GM21360 (cell line): ENCODE measurements around the gene ZNF641.
"Not testable (repeated sequence)": the region's sequence is repeated elsewhere in the genome, so short reads cannot be mapped to it uniquely, and the experiment has no call there.

Source experiments
- ATAC-seq: cut with Tn5 transposase; IDR thresholded peaks from one replicate; pipeline ENCODE4 v1.9.1; 2021; ENCODE audit warnings: mild to moderate bottlenecking, moderate library complexity; ENCODE audit not compliant: unreplicated experiment

Gene ZNF641

DNA sequence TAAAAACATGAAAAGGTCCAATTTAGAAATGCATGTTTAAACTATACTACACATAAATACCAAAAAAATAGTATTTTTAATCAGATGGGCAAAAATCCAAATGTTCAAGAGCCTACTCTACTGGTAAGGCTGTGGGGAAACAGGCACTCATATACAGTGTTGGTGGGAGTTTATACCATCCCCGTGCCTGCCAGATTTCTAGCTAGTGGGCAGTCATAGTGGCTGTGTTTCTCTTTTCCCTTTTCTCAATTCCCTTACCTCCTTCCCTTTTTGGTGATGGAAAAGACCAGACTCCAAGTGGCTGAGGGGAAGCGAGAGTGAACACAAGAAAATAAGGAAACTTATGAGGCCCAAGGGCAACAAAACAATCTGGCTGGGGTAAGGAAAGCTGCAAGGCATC, 14.7 kb downstream of the ZNF641 start:
- ATAC-seq: no peak

DNA sequence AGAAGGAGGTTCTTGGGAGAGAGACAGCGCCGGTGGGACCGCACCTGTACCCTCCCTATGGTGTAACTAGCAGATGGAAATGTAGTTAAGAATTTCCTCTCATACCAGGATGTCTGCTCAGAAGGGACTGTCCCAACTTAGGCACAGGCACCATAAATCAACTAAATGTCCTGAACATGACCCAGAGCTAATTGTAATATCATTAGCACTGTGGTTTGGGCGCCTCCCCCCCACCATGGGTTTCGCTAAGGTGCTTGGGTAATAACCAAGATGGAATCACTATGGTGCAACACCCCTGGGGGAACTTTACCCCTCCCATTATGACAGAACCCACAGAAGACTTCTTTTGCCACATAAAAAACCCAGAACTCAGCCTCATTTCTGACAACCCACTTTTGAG, 15.9 kb downstream of the ZNF641 start:
- ATAC-seq: no peak

DNA sequence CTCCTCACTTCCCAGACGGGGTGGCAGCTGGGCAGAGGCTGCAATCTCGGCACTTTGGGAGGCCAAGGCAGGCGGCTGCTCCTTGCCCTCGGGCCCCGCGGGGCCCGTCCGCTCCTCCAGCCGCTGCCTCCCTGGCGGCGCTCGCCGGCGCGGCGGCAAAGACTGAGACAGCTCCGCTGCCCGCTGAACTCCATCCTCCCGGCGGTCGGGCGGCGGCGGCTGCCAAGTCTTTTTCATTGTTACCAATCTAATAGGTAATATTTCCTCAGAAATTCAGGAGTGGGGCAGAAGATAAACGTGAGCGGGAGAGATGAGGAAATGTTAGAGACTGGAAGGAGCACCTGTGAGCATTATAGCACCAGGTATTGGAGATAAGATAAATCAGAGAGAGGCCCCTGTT, 17.0 kb downstream of the ZNF641 start:
- ATAC-seq: not testable (repeated sequence)

DNA sequence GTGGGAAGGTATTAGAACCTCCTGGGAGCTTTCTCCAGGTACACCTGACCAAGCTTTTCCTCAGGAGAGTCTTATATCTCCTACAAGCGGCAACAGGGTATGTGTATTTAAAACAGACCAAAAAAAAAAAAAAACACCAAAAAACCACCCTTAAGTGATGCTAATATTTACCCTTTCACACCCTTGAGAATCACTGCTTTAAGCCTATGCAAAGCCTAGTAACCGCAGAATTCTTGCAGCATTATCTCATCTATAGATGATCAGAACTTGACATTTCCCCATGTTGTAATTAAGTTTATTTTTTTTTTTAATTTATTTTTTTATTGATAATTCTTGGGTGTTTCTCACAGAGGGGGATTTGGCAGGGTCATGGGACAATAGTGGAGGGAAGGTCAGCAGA, 19.3 kb downstream of the ZNF641 start:
- no peak for ATAC-seq

DNA sequence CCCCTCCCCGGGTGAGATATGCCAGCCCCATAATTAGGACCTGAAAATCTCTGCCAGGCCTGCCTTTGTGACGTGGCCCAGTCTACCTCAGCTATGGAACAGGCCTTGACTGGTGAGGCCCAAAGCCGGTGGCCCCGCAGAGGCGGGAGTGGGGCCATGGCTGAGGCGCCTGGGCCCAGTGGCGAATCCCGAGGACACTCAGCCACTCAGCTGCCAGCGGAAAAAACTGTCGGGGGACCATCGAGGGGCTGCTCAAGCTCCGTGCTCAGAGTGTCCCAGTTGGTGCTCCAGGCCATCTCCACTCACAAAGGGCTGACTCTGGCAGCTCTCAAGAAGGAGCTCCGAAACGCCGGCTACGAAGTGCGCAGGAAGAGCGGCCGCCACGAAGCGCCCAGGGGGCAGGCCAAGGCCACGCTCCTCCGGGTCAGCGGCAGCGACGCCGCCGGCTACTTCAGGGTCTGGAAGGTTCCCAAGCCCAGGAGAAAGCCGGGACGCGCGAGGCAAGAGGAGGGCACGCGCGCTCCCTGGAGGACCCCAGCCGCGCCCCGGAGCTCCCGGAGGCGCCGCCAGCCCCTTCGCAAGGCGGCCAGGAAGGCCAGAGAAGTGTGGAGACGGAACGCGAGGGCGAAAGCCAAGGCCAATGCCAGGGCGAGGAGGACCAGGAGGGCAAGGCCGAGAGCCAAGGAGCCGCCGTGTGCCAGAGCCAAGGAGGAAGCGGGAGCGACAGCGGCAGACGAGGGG, 21.4 kb downstream of the ZNF641 start:
- no peak for ATAC-seq

DNA sequence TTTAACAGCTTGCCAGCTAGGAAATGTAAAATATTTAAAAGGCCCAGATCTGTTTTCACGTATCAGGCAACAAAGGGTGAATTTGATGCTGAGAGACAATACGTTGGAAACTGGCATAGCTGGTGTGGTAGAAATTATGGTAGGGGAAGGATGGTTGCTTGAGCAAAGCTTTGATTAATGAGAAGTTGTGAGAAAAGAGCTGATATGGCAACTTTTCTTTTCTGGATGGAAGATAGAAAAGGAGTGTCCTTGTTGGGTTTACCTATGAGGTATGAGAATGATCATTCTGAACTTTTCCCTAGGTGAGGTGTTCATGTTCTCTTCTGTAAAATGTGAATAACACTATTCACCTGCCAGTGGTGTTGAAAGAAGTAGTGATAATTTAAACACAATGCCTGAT, 34.2 kb downstream of the ZNF641 start:
- no peak for ATAC-seq

DNA sequence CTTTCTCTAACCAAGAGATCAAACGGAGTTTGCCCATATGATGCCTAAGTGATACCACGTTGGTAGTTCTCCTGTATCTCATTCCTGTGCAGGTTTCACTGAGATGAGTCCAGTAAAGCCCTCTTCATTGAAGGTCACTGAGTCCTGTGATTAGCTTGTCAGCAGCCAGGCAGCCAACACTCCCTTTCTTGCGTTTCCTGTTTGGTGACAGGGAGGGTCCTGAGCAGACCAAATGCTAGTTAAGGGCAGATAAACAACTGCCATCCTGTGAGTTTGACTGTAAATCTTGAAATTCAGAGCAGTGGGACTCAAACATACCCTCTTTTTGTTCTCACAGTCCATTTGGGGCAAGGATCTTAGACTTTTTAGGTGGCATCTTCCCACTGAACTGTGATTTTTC, 39.4 kb downstream of the ZNF641 start:
- no peak for ATAC-seq

DNA sequence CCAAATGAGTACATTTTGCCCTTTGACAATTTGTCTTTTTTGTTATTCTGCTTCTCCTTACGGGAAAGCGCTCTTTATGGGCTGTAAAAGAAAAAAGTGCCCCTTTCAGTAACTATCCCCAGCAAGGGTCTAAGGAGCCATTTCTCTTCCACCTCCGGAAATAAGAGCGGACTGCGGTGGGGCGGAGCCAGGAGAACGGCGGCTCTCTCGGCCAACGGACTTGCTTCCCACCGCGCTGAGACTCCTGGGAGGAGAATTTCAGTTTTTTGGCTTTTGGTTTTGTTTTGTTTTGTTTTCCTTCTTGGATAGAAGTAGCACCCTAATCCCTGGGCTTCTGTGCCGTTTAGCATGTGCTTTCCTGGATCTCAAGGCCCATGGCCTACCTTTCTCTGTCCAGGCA, 43.5 kb downstream of the ZNF641 start:
- no peak for ATAC-seq

DNA sequence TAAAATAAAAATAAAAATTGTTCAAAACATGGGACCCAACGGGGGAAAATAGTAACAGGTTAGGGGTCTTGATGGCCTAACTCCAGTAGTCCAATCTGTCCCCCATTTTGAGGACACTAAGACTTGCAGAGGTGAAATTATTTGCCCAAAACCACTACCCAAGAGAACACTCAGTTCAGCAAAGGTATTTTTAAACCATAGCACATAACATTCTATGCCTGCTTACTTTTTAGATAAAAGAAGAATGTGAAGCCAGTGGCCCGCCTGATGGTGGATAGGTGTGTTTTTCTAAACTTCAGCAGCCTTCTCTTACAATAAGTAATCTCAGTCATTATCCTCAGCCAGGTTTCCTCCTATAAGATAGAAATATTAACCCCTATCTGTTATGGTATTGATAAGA, 45.5 kb downstream of the ZNF641 start:
- ATAC-seq: no peak

DNA sequence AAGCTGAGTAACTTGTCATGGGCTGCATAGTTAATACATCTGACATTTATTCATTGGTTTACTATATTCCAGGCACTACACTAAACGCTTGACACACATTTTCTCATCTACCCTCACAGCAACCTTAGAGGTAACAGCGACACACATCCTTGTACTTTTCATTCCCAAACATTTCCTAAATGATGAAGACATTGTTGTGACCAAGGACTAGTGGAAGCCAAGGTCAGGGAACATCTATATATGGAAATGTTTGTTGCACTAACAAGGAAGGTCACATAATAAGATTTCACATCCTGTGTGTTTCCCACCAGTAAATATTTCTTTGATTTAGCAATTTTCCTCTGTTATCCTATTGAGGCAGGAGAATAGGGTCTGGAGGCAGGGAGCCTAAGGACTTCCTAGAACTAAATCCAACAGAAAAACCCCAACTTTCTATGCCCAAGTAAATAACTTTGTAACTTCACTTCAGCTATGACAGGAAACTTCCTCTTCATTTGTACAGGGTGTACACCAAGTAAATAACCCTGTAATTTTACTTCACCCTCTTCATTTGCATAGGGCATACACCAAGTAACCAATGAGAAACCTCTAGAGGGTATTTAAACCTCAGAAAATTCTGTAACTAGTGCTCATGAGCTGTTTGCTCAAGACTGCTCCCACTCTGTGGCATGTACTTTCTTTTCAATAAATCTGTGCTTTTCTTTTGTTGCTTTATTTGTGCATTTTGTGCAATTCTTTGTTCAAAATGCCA, 48.4 kb downstream of the ZNF641 start:
- no peak for ATAC-seq

DNA sequence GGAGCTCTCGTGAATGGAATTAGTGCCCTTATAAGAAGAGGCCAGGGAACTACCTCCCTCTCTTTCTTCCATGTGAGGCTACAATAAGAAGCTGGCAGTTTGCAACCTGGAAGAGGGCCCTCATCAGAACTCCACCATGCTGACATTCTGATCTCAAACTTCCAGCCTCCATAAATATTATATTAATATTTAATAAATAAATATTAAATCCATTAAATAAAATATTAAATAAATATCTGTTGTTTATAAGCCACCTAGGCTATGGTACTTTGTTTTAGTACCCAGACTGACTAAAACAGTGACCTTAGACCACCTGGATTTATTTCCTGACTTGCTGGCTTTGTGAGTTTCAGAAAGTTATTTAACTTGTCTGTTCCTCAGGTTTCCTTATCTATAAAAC, 49.9 kb downstream of the ZNF641 start:
- ATAC-seq: no peak

DNA sequence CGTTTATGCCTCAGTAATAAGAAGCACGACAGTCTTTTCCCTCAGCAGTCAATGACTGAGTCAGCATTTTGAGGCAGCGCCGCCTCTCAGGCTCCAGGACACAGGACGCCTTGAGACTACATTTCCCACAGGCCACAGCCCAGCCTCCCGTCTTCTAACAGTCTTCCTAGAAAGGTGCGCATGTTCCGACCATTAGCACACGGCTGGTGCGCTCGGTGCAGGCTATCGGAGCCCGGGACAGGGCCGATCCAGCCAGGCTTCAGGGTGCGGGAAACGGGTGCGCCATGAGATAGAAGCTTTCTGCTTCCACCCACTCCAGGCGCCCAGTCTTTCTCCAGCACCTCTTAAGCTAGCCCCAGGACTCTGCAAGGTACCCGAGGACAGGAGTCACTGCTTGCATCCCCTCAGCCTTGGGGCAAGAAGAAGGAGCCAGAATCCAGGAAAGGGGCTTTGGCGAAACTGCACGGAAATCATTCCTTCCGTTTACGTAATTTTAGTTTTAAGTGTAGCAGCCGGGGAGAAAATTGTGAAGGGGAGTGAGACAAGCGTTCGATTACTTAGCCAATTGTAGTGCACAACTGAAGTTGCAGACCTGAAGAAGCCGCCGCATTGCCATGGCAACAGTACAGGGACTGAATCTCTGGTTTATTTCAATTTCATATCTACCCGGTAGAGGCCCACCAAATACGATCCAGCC, 54.0 kb downstream of the ZNF641 start:
- no peak for ATAC-seq

DNA sequence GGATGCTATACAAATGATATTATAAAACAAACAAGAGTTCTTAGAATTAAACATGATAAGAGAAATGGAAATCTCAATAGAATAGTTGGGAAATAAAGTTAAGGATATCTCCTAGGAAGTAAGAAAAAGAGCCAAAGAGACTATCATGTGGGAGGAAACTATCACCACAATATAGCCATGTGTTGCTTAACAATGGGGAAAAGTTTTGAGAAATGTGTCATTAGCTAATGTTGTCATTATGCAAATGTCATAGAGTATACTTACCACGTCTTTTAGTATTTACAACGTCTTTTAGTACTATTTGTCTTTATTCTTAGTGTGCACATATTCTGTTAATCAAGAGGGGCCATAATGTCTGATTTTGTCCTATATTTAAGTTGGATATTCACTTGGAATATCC, 58.7 kb downstream of the ZNF641 start:
- no peak for ATAC-seq

DNA sequence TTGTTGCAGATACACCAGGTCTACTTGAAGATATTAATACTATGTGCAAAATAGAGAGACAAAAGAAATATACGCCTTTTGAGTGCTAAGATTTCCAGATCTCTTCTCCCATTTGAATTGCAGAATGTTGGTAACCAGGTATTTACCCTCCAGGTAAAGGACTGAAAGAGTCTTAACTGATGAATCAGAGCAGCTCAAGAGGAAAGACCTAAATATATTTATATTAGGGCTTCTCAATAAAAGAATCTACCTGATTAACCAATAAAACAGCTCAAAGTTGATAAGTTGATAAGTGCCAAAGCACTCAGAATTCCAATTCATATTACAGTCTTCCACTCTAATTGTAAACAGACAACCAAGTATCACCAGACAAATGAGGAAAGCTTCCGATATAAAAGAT, 59.2 kb downstream of the ZNF641 start:
- no peak for ATAC-seq

DNA sequence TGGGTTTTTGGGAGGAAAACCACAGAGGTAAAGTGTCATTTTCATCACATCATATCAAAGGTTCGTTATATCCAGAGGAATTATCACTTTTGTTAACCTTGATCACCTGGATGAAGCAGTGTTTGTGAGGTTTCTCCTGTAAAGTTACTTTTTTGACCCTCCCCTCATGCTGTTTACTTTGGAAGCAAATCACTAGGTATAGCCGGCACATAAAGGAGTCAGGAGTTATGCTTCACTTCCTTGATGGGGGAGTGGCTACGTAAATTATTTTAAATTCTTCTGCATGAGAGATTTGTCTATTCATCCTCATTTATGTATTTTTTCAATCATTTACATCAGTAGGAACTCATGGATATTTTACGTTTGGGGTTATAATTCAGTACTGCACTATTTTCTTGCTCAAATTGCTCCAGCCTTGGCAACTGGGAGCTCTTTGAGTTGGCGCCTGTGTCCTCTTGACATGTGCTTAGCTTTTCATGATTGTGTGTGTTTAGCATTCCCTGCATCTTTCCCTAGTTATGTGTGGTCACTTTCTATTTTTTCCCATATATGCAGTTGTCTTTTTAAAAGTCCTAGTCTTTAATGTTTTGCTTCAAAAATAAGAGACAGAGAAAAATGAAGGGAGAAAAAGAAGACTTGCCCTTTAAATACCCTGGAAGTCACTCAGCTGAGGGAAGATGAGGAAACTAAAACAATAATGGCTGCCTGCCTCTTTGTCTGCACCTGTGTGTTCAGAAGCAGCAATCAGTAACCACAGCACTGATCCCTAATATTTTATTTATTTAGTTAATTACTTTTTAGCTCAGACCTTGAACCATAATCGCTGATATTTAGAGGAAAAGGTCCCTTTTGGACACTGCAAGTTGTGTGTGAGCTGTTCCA, 62.1 kb downstream of the ZNF641 start:
- ATAC-seq: no peak
